NCI-H446 (cell line): ENCODE data around the gene PRRX1.

Experiments
- DNase-seq, 2 experiments: peaks; one replicate each; lab custom pipeline; 2025; lab: John Stamatoyannopoulos, UW

PRRX1 gene

GRCh38 chr1:170768929-170769328 lies 105.0 kb downstream of the PRRX1 start:
- DNase-seq, result no peak

GRCh38 chr1:170769691-170770090 lies 105.8 kb downstream of the PRRX1 start:
- no peak for DNase-seq

- no peak for DNase-seq
These were observed 106.3 kb downstream of the PRRX1 start for GRCh38 chr1:170770254-170770653.

- DNase-seq, result no peak
These were observed 112.3 kb downstream of the PRRX1 start for GRCh38 chr1:170776252-170776651.

GRCh38 chr1:170776777-170777176 lies 112.8 kb downstream of the PRRX1 start:
- DNase-seq, result peak in 1 of 2 experiments; percentile 60
